Measurements from ENCODE around the gene IQSEC1. TPM values are rescaled to one million over a fixed set of nuclear protein-coding genes. Genes with fewer than 3 reads are reported as not detected.

The IQSEC1 gene
- total and polyA plus RNA-seq, 10 of the 15 experiments (the other 5 are each of a cell fraction or from before 2014, with no cell fraction given), result 0.92 to 55.2 (median 8.5) TPM

DNA sequence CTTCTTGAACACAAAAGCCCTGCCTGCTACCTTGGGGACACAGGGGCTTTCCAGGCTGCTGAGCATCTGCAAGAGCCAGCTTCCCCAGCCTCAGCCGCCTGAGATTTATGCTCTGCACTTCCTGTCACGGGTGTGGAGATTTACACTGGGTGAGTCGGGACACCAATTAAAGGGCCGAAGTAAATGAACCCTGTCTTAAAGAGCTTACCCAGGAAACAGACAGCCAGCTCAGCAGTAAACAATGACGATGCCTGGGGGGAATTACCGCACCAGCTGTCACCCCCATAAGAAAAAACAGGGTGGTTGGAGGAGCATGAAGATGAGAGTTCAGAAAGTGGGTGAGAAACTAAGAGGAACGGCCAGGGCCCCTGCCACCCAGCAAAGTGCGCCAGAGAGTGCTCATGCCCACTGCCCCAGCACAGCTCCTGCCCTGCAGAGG, 37.5 kb upstream of the IQSEC1 start (continued):
- TF ChIP-seq, protein P1, sequence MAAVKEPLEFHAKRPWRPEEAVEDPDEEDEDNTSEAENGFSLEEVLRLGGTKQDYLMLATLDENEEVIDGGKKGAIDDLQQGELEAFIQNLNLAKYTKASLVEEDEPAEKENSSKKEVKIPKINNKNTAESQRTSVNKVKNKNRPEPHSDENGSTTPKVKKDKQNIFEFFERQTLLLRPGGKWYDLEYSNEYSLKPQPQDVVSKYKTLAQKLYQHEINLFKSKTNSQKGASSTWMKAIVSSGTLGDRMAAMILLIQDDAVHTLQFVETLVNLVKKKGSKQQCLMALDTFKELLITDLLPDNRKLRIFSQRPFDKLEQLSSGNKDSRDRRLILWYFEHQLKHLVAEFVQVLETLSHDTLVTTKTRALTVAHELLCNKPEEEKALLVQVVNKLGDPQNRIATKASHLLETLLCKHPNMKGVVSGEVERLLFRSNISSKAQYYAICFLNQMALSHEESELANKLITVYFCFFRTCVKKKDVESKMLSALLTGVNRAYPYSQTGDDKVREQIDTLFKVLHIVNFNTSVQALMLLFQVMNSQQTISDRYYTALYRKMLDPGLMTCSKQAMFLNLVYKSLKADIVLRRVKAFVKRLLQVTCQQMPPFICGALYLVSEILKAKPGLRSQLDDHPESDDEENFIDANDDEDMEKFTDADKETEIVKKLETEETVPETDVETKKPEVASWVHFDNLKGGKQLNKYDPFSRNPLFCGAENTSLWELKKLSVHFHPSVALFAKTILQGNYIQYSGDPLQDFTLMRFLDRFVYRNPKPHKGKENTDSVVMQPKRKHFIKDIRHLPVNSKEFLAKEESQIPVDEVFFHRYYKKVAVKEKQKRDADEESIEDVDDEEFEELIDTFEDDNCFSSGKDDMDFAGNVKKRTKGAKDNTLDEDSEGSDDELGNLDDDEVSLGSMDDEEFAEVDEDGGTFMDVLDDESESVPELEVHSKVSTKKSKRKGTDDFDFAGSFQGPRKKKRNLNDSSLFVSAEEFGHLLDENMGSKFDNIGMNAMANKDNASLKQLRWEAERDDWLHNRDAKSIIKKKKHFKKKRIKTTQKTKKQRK (IDR thresholded peaks at IDR 0.05; ENCODE audit: low read depth, low read length), result no peak

DNA sequence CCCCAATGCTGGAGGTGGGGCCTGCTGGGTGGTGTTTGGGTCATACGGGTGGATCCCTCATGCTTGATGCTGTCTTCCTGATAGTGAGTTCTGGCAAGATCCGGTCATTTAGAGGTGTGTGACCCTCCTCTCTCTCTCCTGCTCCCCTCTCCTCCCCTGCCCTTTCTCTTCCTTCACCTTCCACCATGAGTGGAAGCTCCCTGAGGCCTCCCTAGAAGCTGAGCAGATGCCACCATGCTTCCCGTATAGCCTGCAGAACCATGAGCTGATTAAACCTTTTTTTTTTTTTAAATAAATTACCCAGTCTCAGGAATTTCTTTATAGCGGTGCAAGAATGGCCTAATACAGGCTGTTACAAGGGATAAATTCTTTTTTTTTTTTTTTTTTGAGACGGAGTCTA, 36.3 kb upstream of the IQSEC1 start:
- Histone ChIP-seq H3K36me3 (ENCODE audit: control insufficient read depth in 2 of 2, insufficient read depth in 2 of 2, low read length in 1 of 2) (no peaks in the 10 kb centered on the region), H3K9ac (ENCODE audit: control insufficient read depth, insufficient read depth, low read length) (no peak overlapping the region), H3K27me3 (replicated peaks in 1 of 2; ENCODE audit: control insufficient read depth in 2 of 2, insufficient read depth in 2 of 2, low read length in 1 of 2) (no peaks in the 10 kb centered on the region), H3K79me2 (ENCODE audit: control insufficient read depth, insufficient read depth, low read length) (no peaks in the 10 kb centered on the region), H3K4me1 (ENCODE audit: control insufficient read depth, insufficient read depth, low read length) (peaks cover 13% of the 10 kb centered on the region), H3K9me3 (replicated peaks; ENCODE audit: control insufficient read depth, insufficient read depth, low read length) (no peaks in the 10 kb centered on the region), H3K4me3 (no peak overlapping the region), H4K20me1 (ENCODE audit: control insufficient read depth, insufficient read depth) (no peaks in the 10 kb centered on the region), H3K4me2 (ENCODE audit: control insufficient read depth, insufficient read depth) (no peak overlapping the region), H2AFZ (ENCODE audit: control insufficient read depth, low read depth, low read length) (no peak overlapping the region), H3K27ac (ENCODE audit: control insufficient read depth, insufficient read depth) (no peak overlapping the region)
- CTCF ChIA-PET, result interaction anchor here (0.6 to 6.5 kb wide), 3 partner anchors 10 to 343 kb away, joined by 3 to 46 read pairs (median 13); no protein-coding TSS in a partner anchor
- no peak for FAIRE-seq
- TF ChIP-seq, protein P2, sequence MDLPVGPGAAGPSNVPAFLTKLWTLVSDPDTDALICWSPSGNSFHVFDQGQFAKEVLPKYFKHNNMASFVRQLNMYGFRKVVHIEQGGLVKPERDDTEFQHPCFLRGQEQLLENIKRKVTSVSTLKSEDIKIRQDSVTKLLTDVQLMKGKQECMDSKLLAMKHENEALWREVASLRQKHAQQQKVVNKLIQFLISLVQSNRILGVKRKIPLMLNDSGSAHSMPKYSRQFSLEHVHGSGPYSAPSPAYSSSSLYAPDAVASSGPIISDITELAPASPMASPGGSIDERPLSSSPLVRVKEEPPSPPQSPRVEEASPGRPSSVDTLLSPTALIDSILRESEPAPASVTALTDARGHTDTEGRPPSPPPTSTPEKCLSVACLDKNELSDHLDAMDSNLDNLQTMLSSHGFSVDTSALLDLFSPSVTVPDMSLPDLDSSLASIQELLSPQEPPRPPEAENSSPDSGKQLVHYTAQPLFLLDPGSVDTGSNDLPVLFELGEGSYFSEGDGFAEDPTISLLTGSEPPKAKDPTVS (IDR thresholded peaks at IDR 0.05; ENCODE audit: low read depth, low read length), result no peak
- TF ChIP-seq, protein P3, sequence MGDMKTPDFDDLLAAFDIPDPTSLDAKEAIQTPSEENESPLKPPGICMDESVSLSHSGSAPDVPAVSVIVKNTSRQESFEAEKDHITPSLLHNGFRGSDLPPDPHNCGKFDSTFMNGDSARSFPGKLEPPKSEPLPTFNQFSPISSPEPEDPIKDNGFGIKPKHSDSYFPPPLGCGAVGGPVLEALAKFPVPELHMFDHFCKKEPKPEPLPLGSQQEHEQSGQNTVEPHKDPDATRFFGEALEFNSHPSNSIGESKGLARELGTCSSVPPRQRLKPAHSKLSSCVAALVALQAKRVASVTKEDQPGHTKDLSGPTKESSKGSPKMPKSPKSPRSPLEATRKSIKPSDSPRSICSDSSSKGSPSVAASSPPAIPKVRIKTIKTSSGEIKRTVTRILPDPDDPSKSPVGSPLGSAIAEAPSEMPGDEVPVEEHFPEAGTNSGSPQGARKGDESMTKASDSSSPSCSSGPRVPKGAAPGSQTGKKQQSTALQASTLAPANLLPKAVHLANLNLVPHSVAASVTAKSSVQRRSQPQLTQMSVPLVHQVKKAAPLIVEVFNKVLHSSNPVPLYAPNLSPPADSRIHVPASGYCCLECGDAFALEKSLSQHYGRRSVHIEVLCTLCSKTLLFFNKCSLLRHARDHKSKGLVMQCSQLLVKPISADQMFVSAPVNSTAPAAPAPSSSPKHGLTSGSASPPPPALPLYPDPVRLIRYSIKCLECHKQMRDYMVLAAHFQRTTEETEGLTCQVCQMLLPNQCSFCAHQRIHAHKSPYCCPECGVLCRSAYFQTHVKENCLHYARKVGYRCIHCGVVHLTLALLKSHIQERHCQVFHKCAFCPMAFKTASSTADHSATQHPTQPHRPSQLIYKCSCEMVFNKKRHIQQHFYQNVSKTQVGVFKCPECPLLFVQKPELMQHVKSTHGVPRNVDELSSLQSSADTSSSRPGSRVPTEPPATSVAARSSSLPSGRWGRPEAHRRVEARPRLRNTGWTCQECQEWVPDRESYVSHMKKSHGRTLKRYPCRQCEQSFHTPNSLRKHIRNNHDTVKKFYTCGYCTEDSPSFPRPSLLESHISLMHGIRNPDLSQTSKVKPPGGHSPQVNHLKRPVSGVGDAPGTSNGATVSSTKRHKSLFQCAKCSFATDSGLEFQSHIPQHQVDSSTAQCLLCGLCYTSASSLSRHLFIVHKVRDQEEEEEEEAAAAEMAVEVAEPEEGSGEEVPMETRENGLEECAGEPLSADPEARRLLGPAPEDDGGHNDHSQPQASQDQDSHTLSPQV (IDR thresholded peaks at IDR 0.05), result no peak
- TF ChIP-seq, protein P4, sequence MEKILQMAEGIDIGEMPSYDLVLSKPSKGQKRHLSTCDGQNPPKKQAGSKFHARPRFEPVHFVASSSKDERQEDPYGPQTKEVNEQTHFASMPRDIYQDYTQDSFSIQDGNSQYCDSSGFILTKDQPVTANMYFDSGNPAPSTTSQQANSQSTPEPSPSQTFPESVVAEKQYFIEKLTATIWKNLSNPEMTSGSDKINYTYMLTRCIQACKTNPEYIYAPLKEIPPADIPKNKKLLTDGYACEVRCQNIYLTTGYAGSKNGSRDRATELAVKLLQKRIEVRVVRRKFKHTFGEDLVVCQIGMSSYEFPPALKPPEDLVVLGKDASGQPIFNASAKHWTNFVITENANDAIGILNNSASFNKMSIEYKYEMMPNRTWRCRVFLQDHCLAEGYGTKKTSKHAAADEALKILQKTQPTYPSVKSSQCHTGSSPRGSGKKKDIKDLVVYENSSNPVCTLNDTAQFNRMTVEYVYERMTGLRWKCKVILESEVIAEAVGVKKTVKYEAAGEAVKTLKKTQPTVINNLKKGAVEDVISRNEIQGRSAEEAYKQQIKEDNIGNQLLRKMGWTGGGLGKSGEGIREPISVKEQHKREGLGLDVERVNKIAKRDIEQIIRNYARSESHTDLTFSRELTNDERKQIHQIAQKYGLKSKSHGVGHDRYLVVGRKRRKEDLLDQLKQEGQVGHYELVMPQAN (conservative IDR thresholded peaks at IDR 0.05), result no peak
- TF ChIP-seq JUNB (IDR thresholded peaks at IDR 0.05), result no peak
- TF ChIP-seq, protein P5, sequence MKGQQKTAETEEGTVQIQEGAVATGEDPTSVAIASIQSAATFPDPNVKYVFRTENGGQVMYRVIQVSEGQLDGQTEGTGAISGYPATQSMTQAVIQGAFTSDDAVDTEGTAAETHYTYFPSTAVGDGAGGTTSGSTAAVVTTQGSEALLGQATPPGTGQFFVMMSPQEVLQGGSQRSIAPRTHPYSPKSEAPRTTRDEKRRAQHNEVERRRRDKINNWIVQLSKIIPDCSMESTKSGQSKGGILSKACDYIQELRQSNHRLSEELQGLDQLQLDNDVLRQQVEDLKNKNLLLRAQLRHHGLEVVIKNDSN (IDR thresholded peaks at IDR 0.05; ENCODE audit: borderline replicate concordance, extremely low read length, insufficient read depth, low read depth, low read length), result no peak
- TF ChIP-seq POLR2AphosphoS5 (IDR thresholded peaks at IDR 0.05; ENCODE audit: low read length), result no peak
- TF ChIP-seq ZSCAN29 (IDR thresholded peaks at IDR 0.05), result no peak
- TF ChIP-seq CHD1 (IDR thresholded peaks at IDR 0.05; ENCODE audit: low read depth, low read length), result no peak
- intact Hi-C loops (cut with micrococcal nuclease; ENCODE audit: unreplicated experiment), result no loop called here
- no TSS peak for BruUV-seq (replicated peaks)
- SMC1A ChIA-PET (ENCODE audit: uncharacterized antibody, unreplicated experiment), result no interaction called here
- in situ Hi-C loops (cut with MboI), result no loop called here
- DNase-seq (ENCODE audit: low read depth, low spot score), result no peak
- POLR2A ChIA-PET, result no interaction called here
- no peak for ATAC-seq
- 70% methylated on average over 4 of the region's 5 CpGs for WGBS (ENCODE audit: insufficient coverage, insufficient replicate concordance, low lambda C conversion rate, missing lambda C conversion rate)
- RAD21 ChIA-PET (ENCODE audit: unreplicated experiment), result no interaction called here

Measured in GM12878 (cell line).